Left ventricle myocardium inferior (tissue), 1 donor: ENCODE data around the gene EDIL3. TPM values are rescaled to one million over a fixed set of nuclear protein-coding genes. Genes with fewer than 3 reads are reported as not detected.
A peak's percentile ranks its signal among the peaks of the same experiment; 100 is the strongest.

ENCODE experiments used
- DNase-seq: peaks from one replicate; pipeline ENCODE4 v3.0.0-alpha.2; 2020
- H3K27ac ChIP-seq: fragments of 200-600 bp; replicated peaks from 2 replicates; pipeline ENCODE4 v1.8.0; 2021
- H3K27me3 ChIP-seq: fragments of 200-600 bp; 2 replicates; pipeline ENCODE4 v1.8.0; 2021; ENCODE audit warnings: low read depth
- H3K36me3 ChIP-seq: fragments of 200-600 bp; 2 replicates; pipeline ENCODE4 v1.8.0; 2021
- H3K4me1 ChIP-seq: fragments of 200-600 bp; 2 replicates; pipeline ENCODE4 v1.8.0; 2021
- H3K4me3 ChIP-seq: fragments of 200-600 bp; 2 replicates; pipeline ENCODE4 v1.8.0; 2021; ENCODE audit warnings: mild to moderate bottlenecking, moderate library complexity
- H3K9me3 ChIP-seq: fragments of 200-600 bp; replicated peaks from 2 replicates; pipeline ENCODE4 v1.8.0; 2021
- CTCF ChIP-seq: fragments of 200-600 bp; IDR thresholded peaks from 2 replicates; pipeline ENCODE4 v1.8.0; 2021; ENCODE audit warnings: antibody characterized with exemption, mild to moderate bottlenecking, borderline replicate concordance
- intact Hi-C: fragments of 100-400 bp; cut with micrococcal nuclease; formaldehyde crosslinking; loops from one replicate; pipeline ENCODE4 v1.11.0; 2022
- long read RNA-seq: library from polyadenylated mRNA; unstranded; transcript quantifications from one replicate; pipeline ENCODE4 v2.0.0, GENCODE V29; 2021
- total RNA-seq: library from RNA; stranded (reverse); fragmentation: NEBNext Ultra II Directional; extraction: Animal tissue kit (Norgen Biotek cat#: 25700); gene quantifications from one replicate; pipeline ENCODE4 v1.2.1, GENCODE V29; 2021
- donor health status: DM: no; HTN: yes; CAD: no; lungs with severe emphysema.

The EDIL3 gene, protein sequence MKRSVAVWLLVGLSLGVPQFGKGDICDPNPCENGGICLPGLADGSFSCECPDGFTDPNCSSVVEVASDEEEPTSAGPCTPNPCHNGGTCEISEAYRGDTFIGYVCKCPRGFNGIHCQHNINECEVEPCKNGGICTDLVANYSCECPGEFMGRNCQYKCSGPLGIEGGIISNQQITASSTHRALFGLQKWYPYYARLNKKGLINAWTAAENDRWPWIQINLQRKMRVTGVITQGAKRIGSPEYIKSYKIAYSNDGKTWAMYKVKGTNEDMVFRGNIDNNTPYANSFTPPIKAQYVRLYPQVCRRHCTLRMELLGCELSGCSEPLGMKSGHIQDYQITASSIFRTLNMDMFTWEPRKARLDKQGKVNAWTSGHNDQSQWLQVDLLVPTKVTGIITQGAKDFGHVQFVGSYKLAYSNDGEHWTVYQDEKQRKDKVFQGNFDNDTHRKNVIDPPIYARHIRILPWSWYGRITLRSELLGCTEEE
- total RNA-seq, result 3.5 TPM
- long read RNA-seq, full-length matches to known transcripts, result 3 of 4 reads
- long read RNA-seq, partial matches to known transcripts, result 0 of 4 reads
- long read RNA-seq, other reads (novel, unspliced or antisense), result 1 of 4 reads

GRCh38 chr5:84384604-84385575, at the start of gene EDIL3:
Gene EDIL3, minus strand, starts transcription at chr5:84384880. Its CDS starts 506 bp downstream, at chr5:84384374.
- TF ChIP-seq CTCF, result no peak
- peaks cover 34% of the 10 kb centered on the region for H3K4me1 ChIP-seq
- intact Hi-C loops, result loop anchor here (10.0 kb wide), 1 partner anchor 110 kb away; no protein-coding TSS in a partner anchor
- H3K36me3 ChIP-seq, result no peaks in the 10 kb centered on the region
- no peak for DNase-seq
- peaks cover 62% of the 10 kb centered on the region for H3K27me3 ChIP-seq
- no peaks in the 10 kb centered on the region for H3K9me3 ChIP-seq
- peak within 1 kb of the TSS; percentile 67 for H3K4me3 ChIP-seq
- no peak within 1 kb of the TSS for H3K27ac ChIP-seq

- intact Hi-C loops, result no loop called here
- Histone ChIP-seq H3K4me1 (no peaks in the 10 kb centered on the region), H3K27ac (no peak overlapping the region), H3K9me3 (peaks cover 5% of the 10 kb centered on the region), H3K36me3 (no peaks in the 10 kb centered on the region), H3K27me3 (no peaks in the 10 kb centered on the region), H3K4me3 (no peak overlapping the region)
- no peak for TF ChIP-seq CTCF
- DNase-seq, result no peak
These were observed 48.8 kb upstream of the EDIL3 start for GRCh38 chr5:84433461-84433860.

DNA sequence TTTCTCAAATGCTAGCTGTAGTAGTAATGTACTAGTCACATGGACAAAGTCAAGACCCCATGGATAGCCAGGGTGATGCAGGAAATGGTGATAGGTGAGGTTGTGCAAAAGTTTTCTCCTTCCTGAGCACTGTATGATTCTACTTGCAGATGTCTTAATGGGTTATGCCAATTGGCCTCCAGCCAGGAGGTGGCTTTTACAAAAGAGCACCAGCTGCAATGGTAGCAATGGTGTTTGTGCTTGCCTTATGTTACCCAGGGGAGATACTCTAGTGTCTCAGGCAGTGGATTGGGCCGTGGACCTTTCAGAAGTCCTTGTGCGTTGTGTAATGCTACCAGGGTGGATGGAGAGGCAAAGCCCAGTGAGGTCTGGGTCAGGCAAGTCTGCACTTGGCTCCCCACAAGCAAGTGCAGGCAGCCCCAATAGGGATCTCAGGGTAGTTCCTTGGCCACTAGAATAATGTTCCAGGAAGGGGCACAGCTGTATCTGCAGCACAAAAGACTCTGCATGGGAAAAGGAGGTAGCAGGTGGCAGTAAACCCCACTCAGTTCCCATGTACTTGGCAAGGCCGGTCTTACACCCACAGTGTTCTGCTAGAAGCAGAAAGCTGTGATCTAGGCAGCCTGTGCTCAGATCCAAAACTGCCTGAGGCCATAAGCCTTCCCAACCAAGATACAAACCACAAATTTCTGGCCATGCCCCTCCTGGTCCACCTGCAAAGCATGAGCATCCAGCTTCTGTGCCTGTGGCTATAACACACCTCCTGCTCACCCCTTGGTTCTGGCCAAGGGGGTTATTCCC, 46.4 kb upstream of the EDIL3 start:
- no peaks in the 10 kb centered on the region for H3K4me1 ChIP-seq
- no peaks in the 10 kb centered on the region for H3K36me3 ChIP-seq
- no peaks in the 10 kb centered on the region for H3K27me3 ChIP-seq
- no peak overlapping the region for H3K4me3 ChIP-seq
- TF ChIP-seq CTCF, result no peak
- peaks cover 22% of the 10 kb centered on the region for H3K9me3 ChIP-seq
- intact Hi-C loops, result no loop called here
- no peak for DNase-seq
- H3K27ac ChIP-seq, result no peak overlapping the region

DNA sequence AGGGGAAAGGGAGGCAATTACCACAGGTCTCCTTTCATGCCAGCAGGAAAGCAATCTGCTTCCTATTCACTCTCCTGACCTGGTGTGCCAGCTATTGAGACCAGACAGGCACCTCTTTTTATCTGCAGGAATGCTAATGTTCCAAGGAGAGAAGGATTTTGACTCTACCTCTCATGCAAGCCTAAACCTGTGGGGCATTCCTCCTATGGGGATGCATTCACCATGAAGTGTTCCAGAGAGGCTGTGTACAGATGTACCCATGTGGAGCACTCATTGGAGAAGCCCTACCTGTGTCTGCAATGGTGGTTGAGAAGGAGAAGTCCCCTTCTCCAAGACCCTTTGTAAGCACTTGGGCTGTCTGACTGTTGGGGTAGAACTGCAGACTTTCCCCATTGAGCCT, 45.4 kb upstream of the EDIL3 start:
- Histone ChIP-seq H3K27me3 (no peaks in the 10 kb centered on the region), H3K4me3 (no peak overlapping the region), H3K36me3 (no peaks in the 10 kb centered on the region), H3K9me3 (peaks cover 22% of the 10 kb centered on the region), H3K4me1 (no peaks in the 10 kb centered on the region), H3K27ac (no peak overlapping the region)
- intact Hi-C loops, result no loop called here
- no peak for DNase-seq
- TF ChIP-seq CTCF, result no peak

GRCh38 chr5:84425365-84425881, 40.7 kb upstream of the EDIL3 start:
- no peaks in the 10 kb centered on the region for H3K27me3 ChIP-seq
- no peaks in the 10 kb centered on the region for H3K36me3 ChIP-seq
- no peaks in the 10 kb centered on the region for H3K4me1 ChIP-seq
- H3K9me3 ChIP-seq, result peaks cover 22% of the 10 kb centered on the region
- intact Hi-C loops, result no loop called here
- no peak overlapping the region for H3K27ac ChIP-seq
- DNase-seq, result no peak
- no peak for TF ChIP-seq CTCF
- no peak overlapping the region for H3K4me3 ChIP-seq
